ENCODE results near the gene JTB.

Gene JTB

GRCh38 chr1:153978274-153978909, 918 bp upstream of the JTB start:
- H3K4me3 ChIP-seq (ENCODE audit: extremely low read depth, insufficient read depth, low read length, poor library complexity, severe bottlenecking): peak overlapping the region; percentile 86
- 85 to 92% methylated on average over 8 of the region's 9 CpGs for WGBS, 2 experiments (ENCODE audit: insufficient coverage in 2 of 2)
- peaks cover 6% of the 10 kb centered on the region for H3K4me1 ChIP-seq (ENCODE audit: control insufficient read depth, insufficient read depth, low read length, poor library complexity, severe bottlenecking)
- peak overlapping the region; percentile 45 for H3K27ac ChIP-seq (ENCODE audit: low read depth, low read length, severe bottlenecking)
- peaks cover 74% of the 10 kb centered on the region for H3K36me3 ChIP-seq (ENCODE audit: control insufficient read depth, insufficient read depth, low read length)
- H3K9me3 ChIP-seq (ENCODE audit: control insufficient read depth, low read length): no peaks in the 10 kb centered on the region

DNA sequence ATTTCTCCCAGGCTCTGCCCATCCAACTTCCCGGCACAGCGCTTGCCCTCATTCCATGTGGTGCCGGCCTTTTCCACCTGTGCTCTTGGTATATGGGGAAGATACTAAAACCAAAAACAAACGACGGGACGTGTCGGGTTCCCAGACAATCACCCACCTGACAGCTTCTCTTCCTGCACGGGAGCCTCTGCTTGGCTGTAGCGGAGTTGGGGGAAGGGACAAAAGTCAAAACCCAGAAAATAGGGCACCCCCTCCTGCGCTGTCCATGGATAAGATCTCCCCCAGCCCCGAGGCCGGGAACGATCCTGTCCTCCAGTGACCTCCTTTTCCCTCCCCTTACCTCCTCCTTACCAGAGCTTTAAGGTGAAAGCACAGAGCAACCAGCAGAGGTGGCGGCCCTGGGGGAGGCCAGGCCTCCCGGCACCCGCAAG, 640 bp downstream of the JTB start:
- H3K36me3 ChIP-seq (ENCODE audit: control insufficient read depth, insufficient read depth, low read length): peaks cover 63% of the 10 kb centered on the region
- peak overlapping the region; percentile 59 for H3K27ac ChIP-seq (ENCODE audit: low read depth, low read length, severe bottlenecking)
- H3K9me3 ChIP-seq (ENCODE audit: control insufficient read depth, low read length): no peaks in the 10 kb centered on the region
- H3K4me3 ChIP-seq (ENCODE audit: extremely low read depth, insufficient read depth, low read length, poor library complexity, severe bottlenecking): peak overlapping the region; percentile 86
- peaks cover 6% of the 10 kb centered on the region for H3K4me1 ChIP-seq (ENCODE audit: control insufficient read depth, insufficient read depth, low read length, poor library complexity, severe bottlenecking)
- WGBS, 2 experiments (ENCODE audit: insufficient coverage in 2 of 2): 2 to 3% methylated on average over 6 to 12 of the region's 16 CpGs

GRCh38 chr1:153973525-153973924, 3.9 kb downstream of the JTB start:
- H3K4me3 ChIP-seq (ENCODE audit: extremely low read depth, insufficient read depth, low read length, poor library complexity, severe bottlenecking): no peak overlapping the region
- WGBS, 2 experiments (ENCODE audit: insufficient coverage in 2 of 2): 97 to 98% methylated on average over 6 to 7 of the region's 7 CpGs
- no peak overlapping the region for H3K27ac ChIP-seq (ENCODE audit: low read depth, low read length, severe bottlenecking)
- H3K4me1 ChIP-seq (ENCODE audit: control insufficient read depth, insufficient read depth, low read length, poor library complexity, severe bottlenecking): peaks cover 8% of the 10 kb centered on the region
- H3K9me3 ChIP-seq (ENCODE audit: control insufficient read depth, low read length): no peaks in the 10 kb centered on the region
- peaks cover 34% of the 10 kb centered on the region for H3K36me3 ChIP-seq (ENCODE audit: control insufficient read depth, insufficient read depth, low read length)

DNA sequence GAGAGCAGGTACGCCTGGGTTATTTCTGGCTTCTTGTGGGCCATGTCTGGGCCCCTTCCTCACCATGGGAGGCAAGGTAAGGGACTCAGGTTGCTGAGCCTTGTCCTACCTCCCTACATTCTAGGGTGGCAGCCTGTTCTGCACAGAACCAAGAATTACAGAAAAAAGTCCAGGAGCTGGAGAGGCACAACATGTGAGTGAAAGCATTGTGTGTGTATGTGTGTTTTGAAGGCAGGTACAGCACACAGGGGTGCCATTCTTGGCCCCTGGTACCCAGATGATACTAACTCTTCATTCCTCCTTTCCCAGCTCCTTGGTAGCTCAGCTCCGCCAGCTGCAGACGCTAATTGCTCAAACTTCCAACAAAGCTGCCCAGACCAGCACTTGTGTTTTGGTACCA, 4.4 kb downstream of the JTB start:
- Histone ChIP-seq H3K36me3 (ENCODE audit: control insufficient read depth, insufficient read depth, low read length) (peaks cover 30% of the 10 kb centered on the region), H3K4me3 (ENCODE audit: extremely low read depth, insufficient read depth, low read length, poor library complexity, severe bottlenecking) (no peak overlapping the region)
- WGBS, 2 experiments (ENCODE audit: insufficient coverage in 2 of 2): 95% methylated on average over 3 of the region's 3 CpGs

GRCh38 chr1:153970346-153970745, 7.1 kb downstream of the JTB start:
- Histone ChIP-seq H3K36me3 (ENCODE audit: control insufficient read depth, insufficient read depth, low read length) (peaks cover 20% of the 10 kb centered on the region), H3K4me1 (ENCODE audit: control insufficient read depth, insufficient read depth, low read length, poor library complexity, severe bottlenecking) (peaks cover 8% of the 10 kb centered on the region), H3K4me3 (ENCODE audit: extremely low read depth, insufficient read depth, low read length, poor library complexity, severe bottlenecking) (no peak overlapping the region), H3K27ac (ENCODE audit: low read depth, low read length, severe bottlenecking) (no peak overlapping the region), H3K9me3 (ENCODE audit: control insufficient read depth, low read length) (no peaks in the 10 kb centered on the region)
- WGBS, 2 experiments (ENCODE audit: insufficient coverage in 2 of 2): 89 to 93% methylated on average over 2 of the region's 2 CpGs

More for the DNA sequence above, 4.4 kb downstream of the JTB start:
- H3K9me3 ChIP-seq (ENCODE audit: control insufficient read depth, low read length): no peaks in the 10 kb centered on the region
- no peak overlapping the region for H3K27ac ChIP-seq (ENCODE audit: low read depth, low read length, severe bottlenecking)
- peaks cover 8% of the 10 kb centered on the region for H3K4me1 ChIP-seq (ENCODE audit: control insufficient read depth, insufficient read depth, low read length, poor library complexity, severe bottlenecking)

GRCh38 chr1:153968972-153969371, 8.5 kb downstream of the JTB start:
- Histone ChIP-seq H3K36me3 (ENCODE audit: control insufficient read depth, insufficient read depth, low read length) (peaks cover 6% of the 10 kb centered on the region), H3K27ac (ENCODE audit: low read depth, low read length, severe bottlenecking) (no peak overlapping the region), H3K4me3 (ENCODE audit: extremely low read depth, insufficient read depth, low read length, poor library complexity, severe bottlenecking) (no peak overlapping the region), H3K4me1 (ENCODE audit: control insufficient read depth, insufficient read depth, low read length, poor library complexity, severe bottlenecking) (peaks cover 8% of the 10 kb centered on the region), H3K9me3 (ENCODE audit: control insufficient read depth, low read length) (no peaks in the 10 kb centered on the region)
- 100% methylated on average over 1 of the region's 2 CpGs for WGBS, 2 experiments (ENCODE audit: insufficient coverage in 2 of 2)

GRCh38 chr1:153968408-153968807, 9.1 kb downstream of the JTB start:
- Histone ChIP-seq H3K27ac (ENCODE audit: low read depth, low read length, severe bottlenecking) (no peak overlapping the region), H3K9me3 (ENCODE audit: control insufficient read depth, low read length) (no peaks in the 10 kb centered on the region), H3K4me3 (ENCODE audit: extremely low read depth, insufficient read depth, low read length, poor library complexity, severe bottlenecking) (peak overlapping the region; percentile 61), H3K4me1 (ENCODE audit: control insufficient read depth, insufficient read depth, low read length, poor library complexity, severe bottlenecking) (peaks cover 8% of the 10 kb centered on the region), H3K36me3 (ENCODE audit: control insufficient read depth, insufficient read depth, low read length) (peaks cover 1% of the 10 kb centered on the region)
- 79 to 83% methylated on average over 12 of the region's 13 CpGs for WGBS, 2 experiments (ENCODE audit: insufficient coverage in 2 of 2)

DNA sequence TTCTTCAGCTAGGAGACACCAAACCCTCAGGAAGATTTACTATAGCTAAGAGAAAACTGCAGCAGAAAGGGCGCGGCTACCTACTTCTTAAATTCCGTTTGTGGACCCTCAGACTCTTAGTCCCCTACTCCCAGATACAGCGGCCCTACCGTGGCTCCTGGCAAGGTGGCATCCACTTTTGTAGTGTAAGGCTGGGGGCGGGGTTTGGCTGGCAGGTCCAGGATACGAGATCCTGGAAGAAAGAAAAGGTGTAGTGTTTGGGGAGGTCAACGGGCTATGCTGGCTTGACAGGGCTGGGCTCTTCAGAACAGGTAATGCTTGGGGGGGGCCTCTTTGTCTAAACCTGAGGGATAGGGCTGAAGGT, 9.5 kb downstream of the JTB start:
- Histone ChIP-seq H3K9me3 (ENCODE audit: control insufficient read depth, low read length) (no peaks in the 10 kb centered on the region), H3K4me1 (ENCODE audit: control insufficient read depth, insufficient read depth, low read length, poor library complexity, severe bottlenecking) (peaks cover 8% of the 10 kb centered on the region), H3K36me3 (ENCODE audit: control insufficient read depth, insufficient read depth, low read length) (no peaks in the 10 kb centered on the region), H3K27ac (ENCODE audit: low read depth, low read length, severe bottlenecking) (peak overlapping the region; percentile 95), H3K4me3 (ENCODE audit: extremely low read depth, insufficient read depth, low read length, poor library complexity, severe bottlenecking) (peak overlapping the region; percentile 61)
- 47 to 62% methylated on average over 2 of the region's 8 CpGs for WGBS, 2 experiments (ENCODE audit: insufficient coverage in 2 of 2)

DNA sequence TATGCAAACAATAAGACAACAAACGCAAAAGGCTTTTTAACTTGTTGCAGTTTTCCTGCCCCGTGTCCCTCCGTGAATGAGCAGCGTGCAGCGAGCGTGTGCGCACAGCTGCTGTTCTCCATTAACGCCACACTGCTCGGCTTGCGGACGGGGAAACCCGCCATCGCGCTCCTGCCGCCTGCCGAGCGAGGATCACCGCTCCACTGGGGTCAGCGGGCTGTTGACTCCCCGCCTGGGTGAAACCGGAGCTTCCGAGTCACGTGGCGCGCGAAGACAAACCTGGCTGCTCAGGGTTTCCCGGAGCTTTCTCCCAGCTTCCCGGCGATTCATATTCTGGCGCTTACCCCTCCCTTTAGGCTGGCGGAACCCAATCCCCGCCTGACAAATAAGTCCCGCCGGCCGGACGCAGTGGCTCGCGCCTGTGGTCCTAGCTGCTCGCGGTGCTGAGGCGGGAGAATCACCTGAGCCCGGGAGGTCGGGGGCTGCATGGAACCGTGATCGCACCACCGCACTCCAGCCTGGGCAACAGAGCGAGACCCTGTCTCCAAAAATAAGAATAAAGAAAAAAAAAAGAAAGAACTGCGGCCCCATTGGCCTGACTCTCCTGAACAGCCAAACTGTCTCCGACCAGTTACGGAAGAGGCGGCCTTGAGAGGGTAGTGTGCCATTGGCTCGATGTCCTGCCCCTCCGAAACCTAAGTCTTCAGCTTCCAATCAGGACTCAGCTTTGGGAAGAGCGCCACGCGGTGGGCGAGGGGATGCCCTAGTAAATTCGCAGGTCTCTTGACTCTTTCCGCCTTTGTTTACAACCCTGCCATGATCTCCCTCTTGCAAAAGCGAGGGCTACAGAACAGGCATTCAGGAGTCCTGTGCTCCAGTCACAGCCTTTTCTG, 10.1 kb downstream of the JTB start, which contains the start of gene CREB3L4:
Gene CREB3L4, plus strand, starts transcription at position 796 of the 893 bp plus-strand sequence. CDS start 624 bp downstream, outside the sequence.
- H3K27ac ChIP-seq (ENCODE audit: low read depth, low read length, severe bottlenecking): peak within 1 kb of the TSS; percentile 95
- peaks cover 8% of the 10 kb centered on the region for H3K4me1 ChIP-seq (ENCODE audit: control insufficient read depth, insufficient read depth, low read length, poor library complexity, severe bottlenecking)
- H3K4me3 ChIP-seq (ENCODE audit: extremely low read depth, insufficient read depth, low read length, poor library complexity, severe bottlenecking): peak within 1 kb of the TSS; percentile 61
- WGBS, 2 experiments (ENCODE audit: insufficient coverage in 2 of 2): 1% methylated on average over 50 to 55 of the region's 60 CpGs
- H3K36me3 ChIP-seq (ENCODE audit: control insufficient read depth, insufficient read depth, low read length): no peaks in the 10 kb centered on the region
- H3K9me3 ChIP-seq (ENCODE audit: control insufficient read depth, low read length): no peaks in the 10 kb centered on the region

DNA sequence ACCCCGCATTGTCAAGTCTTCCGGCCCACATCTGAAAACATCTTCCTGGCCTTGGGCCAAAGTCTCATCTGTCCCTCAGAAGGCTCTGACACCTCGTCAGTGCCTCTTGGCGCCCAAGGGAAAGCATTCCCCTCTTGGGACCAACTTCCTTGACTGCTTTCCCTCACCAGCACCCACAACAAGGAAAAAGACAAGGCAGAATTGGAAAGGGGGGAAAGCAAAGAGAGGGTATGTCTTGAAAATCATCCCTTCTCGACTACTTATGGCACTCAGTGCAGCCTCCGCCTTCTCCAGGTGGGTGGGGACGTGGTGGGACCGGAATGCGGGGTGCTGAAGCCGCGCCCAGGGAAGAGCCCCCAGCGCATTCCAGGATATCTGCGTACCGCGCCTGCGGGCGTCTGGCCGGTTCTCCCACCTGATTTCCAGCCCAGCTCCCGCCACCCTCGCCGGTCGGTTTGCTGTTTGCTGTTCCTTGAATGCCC, 13.6 kb downstream of the JTB start:
- Histone ChIP-seq H3K36me3 (ENCODE audit: control insufficient read depth, insufficient read depth, low read length) (peaks cover 29% of the 10 kb centered on the region), H3K4me1 (ENCODE audit: control insufficient read depth, insufficient read depth, low read length, poor library complexity, severe bottlenecking) (peaks cover 15% of the 10 kb centered on the region), H3K27ac (ENCODE audit: low read depth, low read length, severe bottlenecking) (peak overlapping the region; percentile 96), H3K9me3 (ENCODE audit: control insufficient read depth, low read length) (no peaks in the 10 kb centered on the region), H3K4me3 (ENCODE audit: extremely low read depth, insufficient read depth, low read length, poor library complexity, severe bottlenecking) (peak overlapping the region; percentile 75)
- 0 to 1% methylated on average over 18 to 20 of the region's 22 CpGs for WGBS, 2 experiments (ENCODE audit: insufficient coverage in 2 of 2)

Data from mesodermal cell (in vitro differentiated cells).